ENCODE data around the gene NAA35. TPM values are rescaled to one million over a fixed set of nuclear protein-coding genes. Genes with fewer than 3 reads are reported as not detected.

Gene NAA35
- 17.9 and 22.2 TPM in 2 replicates for total RNA-seq (2022)
- percentile 83 among the genes with signal in this experiment for Bru-seq, nascent RNA
- percentile 66 among the genes with signal in this experiment for BruChase-seq, experiment 1, labeled RNA remaining after a 6-hour chase
- percentile 68 among the genes with signal in this experiment for BruChase-seq, experiment 2, labeled RNA remaining after a 2-hour chase
- long read RNA-seq, transcript NAA35-201 (23 exons, 2,649 nt): major isoform, 6 of 13 reads
- long read RNA-seq, partial matches to known transcripts: 2 of 13 reads
- long read RNA-seq, other reads (novel, unspliced or antisense): 5 of 13 reads

DNA sequence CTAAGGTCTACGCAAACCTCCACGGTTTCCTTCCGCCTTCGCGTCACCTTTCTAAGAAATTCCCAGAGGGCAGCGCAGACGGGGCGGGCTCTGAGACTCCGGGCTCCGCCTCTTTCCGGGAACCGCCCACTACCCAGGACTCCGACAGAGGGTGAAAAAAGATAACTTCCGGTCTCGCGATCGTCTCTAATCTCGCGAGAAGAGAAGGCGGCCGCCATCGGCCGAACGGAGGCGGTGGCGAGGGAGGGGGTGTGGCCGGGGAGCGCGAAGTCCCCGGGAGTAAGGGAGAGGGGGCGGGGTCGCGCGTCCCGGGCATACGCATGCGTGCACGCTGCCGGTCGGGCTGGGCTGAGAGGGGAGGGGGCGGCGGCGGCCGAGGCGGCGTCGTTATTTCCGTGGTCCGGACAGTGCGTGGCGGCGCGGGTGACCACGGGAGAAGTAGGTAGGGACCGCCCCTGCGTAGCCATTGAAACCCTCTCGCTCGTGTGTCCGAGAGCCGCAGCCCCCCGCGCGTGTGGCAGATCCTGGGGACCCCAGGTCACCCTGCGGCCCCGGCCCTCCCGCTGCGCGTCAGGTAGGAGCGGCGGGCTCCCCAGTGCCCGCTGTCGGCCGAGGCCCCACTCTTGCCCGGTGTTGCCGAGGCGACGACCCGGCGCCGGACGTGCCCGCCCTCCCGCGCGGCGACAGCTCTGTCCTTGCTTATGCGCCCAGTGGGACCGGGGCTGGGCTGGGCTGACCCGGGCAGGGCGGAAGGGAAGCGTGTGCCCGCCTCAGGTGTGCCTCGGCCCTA is at the start of gene NAA35:
Gene NAA35, plus strand, starts transcription at position 315 of the 790 bp plus-strand sequence. CDS start 1,014 bp downstream, outside the sequence.
- Mint-ChIP-seq H3K27me3 (ENCODE audit: unreplicated experiment) (no peaks in the 10 kb centered on the region), H3K4me3 (ENCODE audit: low read depth, unreplicated experiment) (no peak within 1 kb of the TSS), H3K36me3 (ENCODE audit: insufficient read depth, unreplicated experiment) (peaks cover 24% of the 10 kb centered on the region), H3K4me1 (ENCODE audit: low read depth, unreplicated experiment) (no peaks in the 10 kb centered on the region), H3K27ac (ENCODE audit: unreplicated experiment) (peak within 1 kb of the TSS; percentile 96), H3K9me3 (ENCODE audit: low read depth, unreplicated experiment) (no peaks in the 10 kb centered on the region)
- intact Hi-C loops (cut with micrococcal nuclease; ENCODE audit: unreplicated experiment): no loop called here
- CTCF ChIA-PET: no interaction called here
- DNase-seq: peak; percentile 97
- TF ChIP-seq, protein P1, sequence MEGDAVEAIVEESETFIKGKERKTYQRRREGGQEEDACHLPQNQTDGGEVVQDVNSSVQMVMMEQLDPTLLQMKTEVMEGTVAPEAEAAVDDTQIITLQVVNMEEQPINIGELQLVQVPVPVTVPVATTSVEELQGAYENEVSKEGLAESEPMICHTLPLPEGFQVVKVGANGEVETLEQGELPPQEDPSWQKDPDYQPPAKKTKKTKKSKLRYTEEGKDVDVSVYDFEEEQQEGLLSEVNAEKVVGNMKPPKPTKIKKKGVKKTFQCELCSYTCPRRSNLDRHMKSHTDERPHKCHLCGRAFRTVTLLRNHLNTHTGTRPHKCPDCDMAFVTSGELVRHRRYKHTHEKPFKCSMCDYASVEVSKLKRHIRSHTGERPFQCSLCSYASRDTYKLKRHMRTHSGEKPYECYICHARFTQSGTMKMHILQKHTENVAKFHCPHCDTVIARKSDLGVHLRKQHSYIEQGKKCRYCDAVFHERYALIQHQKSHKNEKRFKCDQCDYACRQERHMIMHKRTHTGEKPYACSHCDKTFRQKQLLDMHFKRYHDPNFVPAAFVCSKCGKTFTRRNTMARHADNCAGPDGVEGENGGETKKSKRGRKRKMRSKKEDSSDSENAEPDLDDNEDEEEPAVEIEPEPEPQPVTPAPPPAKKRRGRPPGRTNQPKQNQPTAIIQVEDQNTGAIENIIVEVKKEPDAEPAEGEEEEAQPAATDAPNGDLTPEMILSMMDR (IDR thresholded peaks at IDR 0.05; ENCODE audit: unreplicated experiment): no peak
- BruUV-seq (replicated peaks): no TSS peak

DNA sequence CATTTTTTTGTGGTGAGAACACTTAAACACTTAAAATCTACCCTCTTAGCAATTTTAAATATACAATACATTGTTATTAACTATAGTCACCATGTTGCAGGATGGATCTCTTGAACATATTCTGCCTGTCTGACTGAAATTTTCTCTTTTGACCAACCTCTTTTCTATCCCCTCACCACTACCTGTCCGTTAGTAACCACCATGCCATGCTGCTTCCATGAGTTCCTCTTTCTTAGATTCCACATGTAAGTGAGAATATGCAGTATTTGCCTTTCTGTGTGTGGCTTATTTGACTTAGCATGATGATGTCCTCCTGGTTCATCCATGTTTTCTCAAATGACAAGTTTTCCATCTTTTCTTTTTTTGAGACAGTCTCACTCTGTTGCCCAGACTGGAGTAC is 48.5 kb upstream of the NAA35 start:
- Mint-ChIP-seq H3K27me3 (ENCODE audit: unreplicated experiment) (peaks cover 3% of the 10 kb centered on the region), H3K27ac (ENCODE audit: unreplicated experiment) (no peak overlapping the region), H3K9me3 (ENCODE audit: low read depth, unreplicated experiment) (no peaks in the 10 kb centered on the region), H3K4me3 (ENCODE audit: low read depth, unreplicated experiment) (no peak overlapping the region), H3K4me1 (ENCODE audit: low read depth, unreplicated experiment) (no peaks in the 10 kb centered on the region), H3K36me3 (ENCODE audit: insufficient read depth, unreplicated experiment) (no peaks in the 10 kb centered on the region)
- BruUV-seq (replicated peaks): no TSS peak
- TF ChIP-seq, protein P1 (IDR thresholded peaks at IDR 0.05; ENCODE audit: unreplicated experiment): no peak
- DNase-seq: no peak
- CTCF ChIA-PET: no interaction called here
- intact Hi-C loops (cut with micrococcal nuclease; ENCODE audit: unreplicated experiment): no loop called here

DNA sequence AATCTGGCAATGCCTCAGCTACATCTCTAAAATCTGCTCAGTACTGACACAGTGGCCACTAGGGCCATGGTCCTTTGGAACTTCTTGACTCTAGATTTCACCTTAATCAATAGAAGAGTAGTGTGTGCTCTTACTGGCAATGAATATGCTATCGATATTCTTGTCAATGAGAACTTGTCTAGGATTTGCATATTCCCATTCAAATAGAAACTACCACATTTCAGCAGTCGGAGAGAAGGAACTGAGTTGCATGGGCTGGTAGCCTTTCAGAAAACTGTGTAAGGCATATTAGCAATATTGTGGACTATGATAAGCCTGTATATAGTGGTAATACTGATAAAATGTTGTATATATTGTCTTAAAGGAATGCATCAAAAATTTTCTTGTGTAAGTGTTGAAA is 45.3 kb upstream of the NAA35 start:
- CTCF ChIA-PET: no interaction called here
- H3K27me3 Mint-ChIP-seq (ENCODE audit: unreplicated experiment): peaks cover 13% of the 10 kb centered on the region
- no peak overlapping the region for H3K4me3 Mint-ChIP-seq (ENCODE audit: low read depth, unreplicated experiment)
- no peak for DNase-seq
- H3K36me3 Mint-ChIP-seq (ENCODE audit: insufficient read depth, unreplicated experiment): no peaks in the 10 kb centered on the region
- TF ChIP-seq, protein P1 (IDR thresholded peaks at IDR 0.05; ENCODE audit: unreplicated experiment): no peak
- BruUV-seq (replicated peaks): no TSS peak
- intact Hi-C loops (cut with micrococcal nuclease; ENCODE audit: unreplicated experiment): no loop called here
- H3K4me1 Mint-ChIP-seq (ENCODE audit: low read depth, unreplicated experiment): no peaks in the 10 kb centered on the region
- H3K9me3 Mint-ChIP-seq (ENCODE audit: low read depth, unreplicated experiment): no peaks in the 10 kb centered on the region
- no peak overlapping the region for H3K27ac Mint-ChIP-seq (ENCODE audit: unreplicated experiment)

DNA sequence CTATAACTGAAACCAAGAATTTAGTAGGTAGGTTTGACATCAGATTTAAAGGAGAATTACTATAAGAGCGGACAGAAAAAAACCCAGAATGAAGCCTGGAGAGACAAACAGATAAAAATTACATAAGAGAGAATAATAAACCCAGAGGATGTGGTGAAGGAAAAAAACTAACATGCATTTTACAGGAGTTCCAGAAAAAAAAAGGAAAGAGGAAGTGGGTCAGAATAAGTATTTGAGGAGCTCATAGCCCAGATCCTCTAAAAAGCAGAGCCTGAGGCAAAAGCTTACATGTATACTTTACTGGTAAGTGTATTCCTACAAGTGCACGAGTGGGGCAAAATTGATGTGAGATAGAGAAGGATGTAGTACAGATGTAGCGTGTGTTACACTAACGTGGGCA is 43.1 kb upstream of the NAA35 start:
- H3K4me1 Mint-ChIP-seq (ENCODE audit: low read depth, unreplicated experiment): no peaks in the 10 kb centered on the region
- TF ChIP-seq, protein P1 (IDR thresholded peaks at IDR 0.05; ENCODE audit: unreplicated experiment): no peak
- peaks cover 13% of the 10 kb centered on the region for H3K27me3 Mint-ChIP-seq (ENCODE audit: unreplicated experiment)
- no peaks in the 10 kb centered on the region for H3K9me3 Mint-ChIP-seq (ENCODE audit: low read depth, unreplicated experiment)
- BruUV-seq (replicated peaks): no TSS peak
- DNase-seq: no peak
- CTCF ChIA-PET: no interaction called here
- no peaks in the 10 kb centered on the region for H3K36me3 Mint-ChIP-seq (ENCODE audit: insufficient read depth, unreplicated experiment)
- no peak overlapping the region for H3K27ac Mint-ChIP-seq (ENCODE audit: unreplicated experiment)
- no peak overlapping the region for H3K4me3 Mint-ChIP-seq (ENCODE audit: low read depth, unreplicated experiment)
- intact Hi-C loops (cut with micrococcal nuclease; ENCODE audit: unreplicated experiment): no loop called here

Measured in Calu3 (cell line).